ENCODE results near the gene SLC29A1. TPM values are rescaled to one million over a fixed set of nuclear protein-coding genes. Genes with fewer than 3 reads are reported as not detected.

The SLC29A1 gene
- total and polyA plus RNA-seq, 9 of the 15 experiments (the other 6 are each of a cell fraction or from before 2014, with no cell fraction given) = 18.9 to 170 (median 57.7) TPM

DNA sequence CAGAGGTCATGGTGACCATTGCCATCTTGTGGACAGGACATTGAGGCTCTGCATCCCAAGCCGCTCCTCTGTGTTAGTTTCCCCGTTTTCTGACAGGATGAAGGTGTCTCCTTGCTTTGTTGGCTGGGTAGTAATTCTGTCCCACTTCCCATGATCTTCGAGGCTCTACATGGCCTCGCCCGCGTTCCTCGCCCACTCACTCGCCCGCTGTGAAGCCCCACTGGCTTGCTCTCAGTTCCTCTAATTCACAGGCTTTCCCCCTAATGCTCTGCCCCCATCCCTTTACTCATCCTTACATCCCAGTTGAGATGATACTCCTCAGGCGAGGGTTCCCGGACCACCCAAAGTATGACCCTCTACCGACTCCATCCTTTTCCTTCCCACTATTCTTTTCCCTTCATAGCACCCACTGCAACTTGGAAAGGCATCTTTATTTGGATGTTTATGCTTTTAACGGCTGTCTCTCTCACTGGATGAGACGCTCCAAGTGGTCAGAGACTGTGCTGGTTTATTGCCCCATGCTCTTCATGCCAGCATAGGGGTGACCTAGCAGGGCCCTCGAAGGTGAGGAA lies 34.4 kb downstream of the SLC29A1 start (continued):
- no peak for TF ChIP-seq SFPQ (IDR thresholded peaks at IDR 0.05; ENCODE audit: low read depth, low read length)
- TF ChIP-seq NFATC3 (IDR thresholded peaks at IDR 0.05) = 0 out of 2 replicates have a peak, but pooled peaks have one; percentile 35
- TF ChIP-seq OTX1 (CRISPR knock-in tag; IDR thresholded peaks at IDR 0.05) = peak; percentile 77; the same call in 1 of the 2 replicates
- TF ChIP-seq TEAD1 (CRISPR knock-in tag; IDR thresholded peaks at IDR 0.05) = peak in 1 of 2 experiments; percentile 6; a peak in 1 of 4 replicates
- TF ChIP-seq NR2C2 (CRISPR knock-in tag; IDR thresholded peaks at IDR 0.05) = no peak
- peak; percentile 87 for TF ChIP-seq NR2C2 (tag; IDR thresholded peaks at IDR 0.05)
- 0 out of 4 replicates have a peak, but pooled peaks of 1 of the 2 experiments have one; percentile 0 for TF ChIP-seq TBL1XR1 (IDR thresholded peaks at IDR 0.05; ENCODE audit: low read length in 2 of 2)
- peak; percentile 62 for TF ChIP-seq POLR2A (conservative IDR thresholded peaks at IDR 0.05)
- TF ChIP-seq TSHZ1 (CRISPR knock-in tag; IDR thresholded peaks at IDR 0.05) = no peak
- no peak for TF ChIP-seq ZNF12 (CRISPR knock-in tag; IDR thresholded peaks at IDR 0.05)
- TF ChIP-seq TCF3 (CRISPR knock-in tag; IDR thresholded peaks at IDR 0.05) = no peak
- TF ChIP-seq SPI1 (IDR thresholded peaks at IDR 0.05; ENCODE audit: borderline replicate concordance, low read depth, low read length) = 0 out of 2 replicates have a peak, but pooled peaks have one; percentile 26
- no peak for TF ChIP-seq ZNF384 (IDR thresholded peaks at IDR 0.05; ENCODE audit: low read depth, low read length)
- TF ChIP-seq, protein P1, sequence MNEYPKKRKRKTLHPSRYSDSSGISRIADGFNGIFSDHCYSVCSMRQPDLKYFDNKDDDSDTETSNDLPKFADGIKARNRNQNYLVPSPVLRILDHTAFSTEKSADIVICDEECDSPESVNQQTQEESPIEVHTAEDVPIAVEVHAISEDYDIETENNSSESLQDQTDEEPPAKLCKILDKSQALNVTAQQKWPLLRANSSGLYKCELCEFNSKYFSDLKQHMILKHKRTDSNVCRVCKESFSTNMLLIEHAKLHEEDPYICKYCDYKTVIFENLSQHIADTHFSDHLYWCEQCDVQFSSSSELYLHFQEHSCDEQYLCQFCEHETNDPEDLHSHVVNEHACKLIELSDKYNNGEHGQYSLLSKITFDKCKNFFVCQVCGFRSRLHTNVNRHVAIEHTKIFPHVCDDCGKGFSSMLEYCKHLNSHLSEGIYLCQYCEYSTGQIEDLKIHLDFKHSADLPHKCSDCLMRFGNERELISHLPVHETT (CRISPR knock-in tag; conservative IDR thresholded peaks at IDR 0.05 in 1 of 2, IDR thresholded peaks at IDR 0.05 in 1 of 2) = 0 out of 4 replicates have a peak, but pooled peaks of 1 of the 2 experiments have one; percentile 12
- TF ChIP-seq ZNF197 (CRISPR knock-in tag; IDR thresholded peaks at IDR 0.05; ENCODE audit: low read depth) = 0 out of 2 replicates have a peak, but pooled peaks have one; percentile 5
- TF ChIP-seq ZNF175 (CRISPR knock-in tag; IDR thresholded peaks at IDR 0.05; ENCODE audit: low read depth) = peak; percentile 15; the same call in 1 of the 2 replicates
- TF ChIP-seq, protein P2, sequence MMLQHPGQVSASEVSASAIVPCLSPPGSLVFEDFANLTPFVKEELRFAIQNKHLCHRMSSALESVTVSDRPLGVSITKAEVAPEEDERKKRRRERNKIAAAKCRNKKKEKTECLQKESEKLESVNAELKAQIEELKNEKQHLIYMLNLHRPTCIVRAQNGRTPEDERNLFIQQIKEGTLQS (IDR thresholded peaks at IDR 0.05) = peak; percentile 54; the same call in 1 of the 2 replicates
- TF ChIP-seq, protein P2 (CRISPR knock-in tag; conservative IDR thresholded peaks at IDR 0.05) = 0 out of 2 replicates have a peak, but pooled peaks have one; percentile 43
- no peak for TF ChIP-seq TAF1 (IDR thresholded peaks at IDR 0.05; ENCODE audit: control insufficient read depth, extremely low read depth, insufficient read depth, low read length, severe bottlenecking)
- TF ChIP-seq NFRKB (IDR thresholded peaks at IDR 0.05; ENCODE audit: low read depth) = peak; percentile 80; the same call in 1 of the 2 replicates
